ENCODE data around the gene ACKR1.

Gene ACKR1

DNA sequence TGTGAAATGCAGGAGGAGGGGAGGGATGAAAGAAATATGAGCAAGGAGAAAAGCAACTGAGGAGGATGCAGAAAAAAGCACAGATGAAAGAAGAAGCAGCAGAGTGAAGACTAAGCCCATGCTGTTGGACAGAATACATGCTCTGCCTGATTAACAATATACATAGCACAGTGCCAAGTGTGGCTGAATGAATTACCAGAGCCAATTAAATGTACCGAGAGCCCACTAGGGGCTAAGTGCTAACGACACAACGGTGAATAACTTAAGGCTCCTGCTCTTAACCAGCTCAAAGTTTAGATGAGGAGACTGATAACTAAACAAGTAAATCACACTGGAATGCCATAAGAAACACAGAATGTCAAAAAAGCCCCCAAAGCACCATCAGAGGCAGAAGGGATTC, 17.6 kb upstream of the ACKR1 start:
- Histone ChIP-seq H3K4me3 (ENCODE audit: low read length) (no peak overlapping the region), H3K79me2 (ENCODE audit: control insufficient read depth, low read length) (no peaks in the 10 kb centered on the region), H3K27ac (ENCODE audit: low read depth, low read length) (no peak overlapping the region), H3K4me2 (ENCODE audit: low read length) (no peak overlapping the region), H3K4me1 (ENCODE audit: control insufficient read depth, low read length) (no peaks in the 10 kb centered on the region), H3K27me3 (ENCODE audit: control insufficient read depth, low read length) (peaks cover 50% of the 10 kb centered on the region), H3K9me3 (ENCODE audit: control insufficient read depth, insufficient read depth, low read length) (no peaks in the 10 kb centered on the region), H3K9me2 (replicated peaks; ENCODE audit: control insufficient read depth, low read length) (no peaks in the 10 kb centered on the region), H4K20me1 (ENCODE audit: control insufficient read depth, insufficient read depth, low read depth, low read length) (no peaks in the 10 kb centered on the region), H3F3A (ENCODE audit: control insufficient read depth, insufficient read depth) (no peaks in the 10 kb centered on the region), H3K36me3 (ENCODE audit: control insufficient read depth, low read length) (no peaks in the 10 kb centered on the region)
- no peak for TF ChIP-seq EZH2phosphoT487 (IDR thresholded peaks at IDR 0.05; ENCODE audit: borderline replicate concordance, low read length)
- TF ChIP-seq, protein P1, sequence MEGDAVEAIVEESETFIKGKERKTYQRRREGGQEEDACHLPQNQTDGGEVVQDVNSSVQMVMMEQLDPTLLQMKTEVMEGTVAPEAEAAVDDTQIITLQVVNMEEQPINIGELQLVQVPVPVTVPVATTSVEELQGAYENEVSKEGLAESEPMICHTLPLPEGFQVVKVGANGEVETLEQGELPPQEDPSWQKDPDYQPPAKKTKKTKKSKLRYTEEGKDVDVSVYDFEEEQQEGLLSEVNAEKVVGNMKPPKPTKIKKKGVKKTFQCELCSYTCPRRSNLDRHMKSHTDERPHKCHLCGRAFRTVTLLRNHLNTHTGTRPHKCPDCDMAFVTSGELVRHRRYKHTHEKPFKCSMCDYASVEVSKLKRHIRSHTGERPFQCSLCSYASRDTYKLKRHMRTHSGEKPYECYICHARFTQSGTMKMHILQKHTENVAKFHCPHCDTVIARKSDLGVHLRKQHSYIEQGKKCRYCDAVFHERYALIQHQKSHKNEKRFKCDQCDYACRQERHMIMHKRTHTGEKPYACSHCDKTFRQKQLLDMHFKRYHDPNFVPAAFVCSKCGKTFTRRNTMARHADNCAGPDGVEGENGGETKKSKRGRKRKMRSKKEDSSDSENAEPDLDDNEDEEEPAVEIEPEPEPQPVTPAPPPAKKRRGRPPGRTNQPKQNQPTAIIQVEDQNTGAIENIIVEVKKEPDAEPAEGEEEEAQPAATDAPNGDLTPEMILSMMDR (IDR thresholded peaks at IDR 0.05; ENCODE audit: low read depth, low read length, poor library complexity, severe bottlenecking), result no peak

DNA sequence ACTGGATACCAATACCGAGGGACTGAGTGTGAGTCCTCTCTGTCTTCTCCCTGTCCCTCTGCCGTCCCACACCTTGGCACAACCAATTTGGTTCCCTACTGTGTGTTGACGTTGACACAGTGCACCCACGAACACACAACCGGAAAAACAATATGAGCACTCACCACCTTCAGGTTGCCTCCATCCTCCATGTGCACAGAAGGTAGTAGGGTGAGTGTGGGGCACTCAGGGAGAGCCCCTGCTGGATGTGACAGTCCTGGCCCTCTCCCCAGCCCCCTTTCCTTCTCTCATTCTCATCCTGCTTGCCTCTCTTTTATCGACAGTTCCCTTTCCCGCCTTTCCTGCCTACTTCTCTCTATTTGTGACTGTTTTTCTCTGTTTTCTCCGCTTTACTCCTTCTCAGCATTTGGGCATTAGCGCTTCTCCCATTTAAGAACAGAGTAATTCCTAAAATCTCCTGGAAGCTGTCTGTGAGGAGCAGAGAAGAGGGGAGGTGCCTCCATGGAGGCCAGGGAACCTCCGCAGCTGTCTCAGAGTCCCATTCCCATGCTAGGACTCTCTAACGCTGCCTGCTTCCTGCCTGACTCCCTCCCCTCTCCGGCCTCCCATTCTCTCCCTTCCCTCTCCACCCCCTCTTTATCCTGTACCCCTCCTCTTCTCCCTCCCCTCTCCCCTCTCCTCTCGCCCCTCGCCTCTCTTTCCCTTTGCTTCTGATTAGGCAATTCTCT, 16.9 kb upstream of the ACKR1 start:
- TF ChIP-seq EZH2phosphoT487 (IDR thresholded peaks at IDR 0.05; ENCODE audit: borderline replicate concordance, low read length), result no peak
- TF ChIP-seq, protein P1 (IDR thresholded peaks at IDR 0.05; ENCODE audit: low read depth, low read length, poor library complexity, severe bottlenecking), result no peak
- Histone ChIP-seq H3K27me3 (ENCODE audit: control insufficient read depth, low read length) (peaks cover 50% of the 10 kb centered on the region), H3K9me2 (replicated peaks; ENCODE audit: control insufficient read depth, low read length) (no peaks in the 10 kb centered on the region), H4K20me1 (ENCODE audit: control insufficient read depth, insufficient read depth, low read depth, low read length) (no peaks in the 10 kb centered on the region), H3K4me1 (ENCODE audit: control insufficient read depth, low read length) (no peaks in the 10 kb centered on the region), H3F3A (ENCODE audit: control insufficient read depth, insufficient read depth) (no peaks in the 10 kb centered on the region), H3K9me3 (ENCODE audit: control insufficient read depth, insufficient read depth, low read length) (no peaks in the 10 kb centered on the region), H3K4me3 (ENCODE audit: low read length) (no peak overlapping the region), H3K36me3 (ENCODE audit: control insufficient read depth, low read length) (no peaks in the 10 kb centered on the region), H3K79me2 (ENCODE audit: control insufficient read depth, low read length) (no peaks in the 10 kb centered on the region), H3K27ac (ENCODE audit: low read depth, low read length) (no peak overlapping the region), H3K4me2 (ENCODE audit: low read length) (no peak overlapping the region)

DNA sequence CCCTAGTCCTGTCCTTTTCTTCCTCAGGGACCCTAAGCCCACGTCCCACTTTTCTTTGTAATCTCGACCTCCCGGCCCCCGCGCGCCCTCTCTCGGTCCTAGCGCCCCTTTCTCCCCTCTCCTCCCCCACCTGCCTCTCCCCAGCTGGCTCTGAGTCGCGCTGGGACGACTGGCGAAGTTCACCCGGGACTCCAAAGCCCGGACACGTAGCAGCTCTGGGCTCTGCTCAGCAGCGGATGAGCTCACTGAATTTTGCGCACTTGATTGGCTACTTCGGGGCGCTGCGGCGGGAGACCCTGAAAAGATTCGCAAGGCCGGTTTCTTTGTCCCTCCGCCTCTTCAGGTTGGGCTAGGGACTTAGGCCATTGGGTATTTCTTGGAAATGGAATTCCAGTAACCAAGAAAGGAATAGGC, 16.3 kb upstream of the ACKR1 start:
- Histone ChIP-seq H3K4me3 (ENCODE audit: low read length) (no peak overlapping the region), H3K27ac (ENCODE audit: low read depth, low read length) (no peak overlapping the region), H3F3A (ENCODE audit: control insufficient read depth, insufficient read depth) (no peaks in the 10 kb centered on the region), H4K20me1 (ENCODE audit: control insufficient read depth, insufficient read depth, low read depth, low read length) (no peaks in the 10 kb centered on the region), H3K9me2 (replicated peaks; ENCODE audit: control insufficient read depth, low read length) (no peaks in the 10 kb centered on the region), H3K4me2 (ENCODE audit: low read length) (no peak overlapping the region), H3K27me3 (ENCODE audit: control insufficient read depth, low read length) (peaks cover 50% of the 10 kb centered on the region), H3K9me3 (ENCODE audit: control insufficient read depth, insufficient read depth, low read length) (no peaks in the 10 kb centered on the region), H3K4me1 (ENCODE audit: control insufficient read depth, low read length) (no peaks in the 10 kb centered on the region), H3K36me3 (ENCODE audit: control insufficient read depth, low read length) (no peaks in the 10 kb centered on the region), H3K79me2 (ENCODE audit: control insufficient read depth, low read length) (no peaks in the 10 kb centered on the region)
- peak; percentile 44; the same call in 1 of the 2 replicates for TF ChIP-seq EZH2phosphoT487 (IDR thresholded peaks at IDR 0.05; ENCODE audit: borderline replicate concordance, low read length)
- TF ChIP-seq, protein P1 (IDR thresholded peaks at IDR 0.05; ENCODE audit: low read depth, low read length, poor library complexity, severe bottlenecking), result no peak
